ENCODE results near the gene TTC32.

Gene TTC32

DNA sequence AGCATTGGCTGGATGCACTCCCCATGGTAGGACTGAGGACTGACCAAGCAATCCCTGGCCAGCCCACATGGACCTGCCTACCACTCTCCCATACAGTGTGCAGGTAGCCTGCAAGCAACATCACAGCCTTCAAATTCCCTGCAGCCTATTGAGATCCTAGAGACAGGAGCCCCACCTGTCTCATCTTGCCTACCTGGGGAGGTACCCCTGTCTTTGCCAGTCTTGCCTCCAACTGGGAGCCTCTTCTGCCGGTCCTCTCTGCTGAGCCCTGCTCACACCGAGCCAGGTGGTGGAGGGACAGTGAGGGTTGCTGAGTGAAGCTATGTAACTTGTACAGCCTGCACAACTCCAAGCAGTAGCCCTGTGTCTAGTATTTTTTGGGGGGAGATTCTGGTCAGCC, 29.9 kb downstream of the TTC32 start:
- TF ChIP-seq GATA2 (IDR thresholded peaks at IDR 0.05; ENCODE audit: low read depth, low read length), result no peak
- TF ChIP-seq GATA3 (IDR thresholded peaks at IDR 0.05; ENCODE audit: low read depth, low read length), result no peak

DNA sequence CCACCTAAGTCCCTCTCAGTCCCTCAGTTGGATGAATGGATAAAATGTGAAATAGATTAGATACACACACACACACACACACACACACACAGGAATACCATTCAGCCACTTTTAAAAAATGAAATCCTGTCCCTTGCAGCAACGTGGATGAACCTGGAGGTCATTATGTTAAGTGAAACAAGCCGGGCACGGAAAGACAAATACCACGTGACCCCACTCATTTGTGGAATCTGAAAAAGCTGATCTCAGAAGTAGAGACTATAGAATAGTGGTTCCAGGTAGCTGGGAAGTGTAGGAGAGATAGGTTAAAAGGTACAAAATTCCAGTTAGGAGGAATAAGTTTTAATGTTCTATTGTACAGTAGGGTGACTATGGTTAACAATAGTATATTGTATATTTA, 31.0 kb downstream of the TTC32 start:
- no peak for TF ChIP-seq GATA2 (IDR thresholded peaks at IDR 0.05; ENCODE audit: low read depth, low read length)
- TF ChIP-seq GATA3 (IDR thresholded peaks at IDR 0.05; ENCODE audit: low read depth, low read length), result no peak

DNA sequence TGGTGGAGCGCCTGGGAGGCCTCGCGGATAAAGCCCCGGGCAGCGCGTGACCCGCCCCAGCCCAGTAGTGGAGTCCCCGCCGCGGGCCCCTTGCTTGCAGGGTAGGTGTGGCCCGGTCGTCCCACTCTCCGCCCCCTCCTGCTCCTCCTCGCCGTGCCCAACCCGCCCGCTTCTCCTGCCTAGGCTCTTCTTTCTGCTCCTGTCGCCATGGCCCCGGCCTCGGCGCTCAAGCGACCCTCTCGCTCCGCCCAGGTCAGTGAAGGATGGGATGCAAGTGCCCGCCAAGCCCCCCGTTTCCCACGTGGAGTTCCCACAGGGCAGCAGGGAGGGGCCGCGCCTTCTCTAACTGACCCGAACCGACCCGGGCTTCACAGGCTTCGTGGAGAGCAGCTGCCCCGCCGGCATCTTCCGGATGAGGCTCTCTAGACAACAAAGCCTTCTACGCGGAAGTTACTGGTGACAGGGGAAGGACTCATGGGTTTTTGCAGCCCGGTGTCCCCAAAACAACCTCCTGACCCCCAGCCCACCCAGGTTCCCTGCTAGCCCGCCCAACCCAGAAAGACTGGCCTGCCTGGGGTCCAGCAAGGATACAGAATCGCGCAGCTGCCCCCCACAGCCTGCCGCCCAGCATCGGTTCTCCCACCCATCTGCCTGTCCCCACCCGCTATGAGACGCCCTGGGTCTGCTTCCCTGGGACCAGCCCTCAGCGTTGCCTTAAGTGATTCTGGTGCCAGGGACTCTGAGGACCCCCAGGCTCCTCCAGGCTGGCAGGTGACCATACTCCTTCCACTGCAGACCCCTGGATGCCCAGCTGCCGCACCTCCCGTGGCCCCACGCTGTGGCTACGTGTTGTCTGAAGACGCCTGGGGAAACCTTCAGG, 32.8 kb downstream of the TTC32 start:
- TF ChIP-seq GATA2 (IDR thresholded peaks at IDR 0.05; ENCODE audit: low read depth, low read length) (no peak), GATA3 (IDR thresholded peaks at IDR 0.05; ENCODE audit: low read depth, low read length) (no peak)

DNA sequence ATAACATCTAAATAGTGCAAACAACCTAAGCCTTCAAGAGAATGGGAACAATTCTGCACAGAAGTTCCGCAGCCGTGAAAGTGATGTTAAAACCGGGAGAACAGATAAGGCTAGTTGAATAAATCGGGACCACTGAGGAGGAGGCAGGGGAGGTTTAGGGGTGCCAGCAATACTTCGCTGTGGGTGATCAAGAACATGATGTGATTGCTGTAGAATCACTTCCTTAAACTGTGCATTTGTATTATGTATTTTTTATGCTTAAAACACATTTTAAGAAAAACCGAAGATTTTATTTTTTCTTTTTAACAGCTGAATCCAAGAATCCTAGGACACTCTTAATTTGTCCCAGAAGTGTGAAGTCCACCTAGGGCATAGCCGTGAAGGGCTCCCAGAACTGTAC, 33.6 kb downstream of the TTC32 start:
- TF ChIP-seq GATA3 (IDR thresholded peaks at IDR 0.05; ENCODE audit: low read depth, low read length), result no peak
- no peak for TF ChIP-seq GATA2 (IDR thresholded peaks at IDR 0.05; ENCODE audit: low read depth, low read length)

DNA sequence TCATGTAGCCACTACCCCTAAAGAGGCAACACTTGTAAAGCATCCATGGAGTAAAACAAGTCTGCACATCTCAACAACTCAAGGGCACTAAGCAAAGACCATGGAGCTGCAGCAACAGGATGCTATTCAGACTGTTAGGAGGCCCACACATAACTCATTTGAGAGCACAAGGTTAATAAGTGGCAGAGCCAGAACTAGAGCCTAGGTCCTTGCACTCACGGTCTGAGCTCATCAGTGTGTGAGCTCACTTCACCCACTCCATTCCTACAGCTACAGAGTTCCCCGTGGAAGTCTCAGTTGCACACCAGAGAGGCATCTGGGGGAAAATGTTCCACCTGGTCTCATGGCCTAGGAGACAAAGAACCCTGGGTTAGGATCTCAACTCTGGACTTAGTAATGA, 35.0 kb downstream of the TTC32 start:
- TF ChIP-seq GATA2 (IDR thresholded peaks at IDR 0.05; ENCODE audit: low read depth, low read length), result no peak
- no peak for TF ChIP-seq GATA3 (IDR thresholded peaks at IDR 0.05; ENCODE audit: low read depth, low read length)

DNA sequence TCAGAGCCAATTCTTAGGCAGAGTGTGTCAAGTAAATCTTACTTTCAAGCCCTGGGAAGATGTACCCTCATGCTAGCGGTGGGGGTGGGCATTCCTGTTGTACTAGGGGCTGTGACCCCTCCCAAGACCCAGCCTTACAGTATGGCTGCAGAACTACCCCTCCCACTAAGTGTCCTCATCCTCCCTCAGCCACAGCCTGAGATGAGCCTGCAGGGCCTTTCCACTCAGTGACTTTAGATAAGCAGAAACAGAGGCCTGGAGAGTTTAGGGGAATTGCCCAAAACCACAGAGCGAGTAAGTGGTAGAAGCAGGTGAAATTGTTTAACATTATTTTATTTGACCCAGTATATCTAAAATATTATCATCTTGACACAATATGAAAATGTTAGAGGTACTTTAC, 36.6 kb downstream of the TTC32 start:
- TF ChIP-seq GATA3 (IDR thresholded peaks at IDR 0.05; ENCODE audit: low read depth, low read length) (no peak), GATA2 (IDR thresholded peaks at IDR 0.05; ENCODE audit: low read depth, low read length) (no peak)

- TF ChIP-seq GATA3 (IDR thresholded peaks at IDR 0.05; ENCODE audit: low read depth, low read length), result no peak
- TF ChIP-seq GATA2 (IDR thresholded peaks at IDR 0.05; ENCODE audit: low read depth, low read length), result no peak
These were observed 37.4 kb downstream of the TTC32 start for GRCh38 chr2:19864381-19864780.

- TF ChIP-seq GATA3 (IDR thresholded peaks at IDR 0.05; ENCODE audit: low read depth, low read length), result no peak
- TF ChIP-seq GATA2 (IDR thresholded peaks at IDR 0.05; ENCODE audit: low read depth, low read length), result no peak
These were observed 38.3 kb downstream of the TTC32 start for GRCh38 chr2:19863303-19864041.

GRCh38 chr2:19861813-19862212, 40.0 kb downstream of the TTC32 start:
- TF ChIP-seq GATA2 (IDR thresholded peaks at IDR 0.05; ENCODE audit: low read depth, low read length) (no peak), GATA3 (IDR thresholded peaks at IDR 0.05; ENCODE audit: low read depth, low read length) (no peak)

GRCh38 chr2:19860022-19860421, 41.8 kb downstream of the TTC32 start:
- TF ChIP-seq GATA3 (IDR thresholded peaks at IDR 0.05; ENCODE audit: low read depth, low read length) (no peak), GATA2 (IDR thresholded peaks at IDR 0.05; ENCODE audit: low read depth, low read length) (no peak)

DNA sequence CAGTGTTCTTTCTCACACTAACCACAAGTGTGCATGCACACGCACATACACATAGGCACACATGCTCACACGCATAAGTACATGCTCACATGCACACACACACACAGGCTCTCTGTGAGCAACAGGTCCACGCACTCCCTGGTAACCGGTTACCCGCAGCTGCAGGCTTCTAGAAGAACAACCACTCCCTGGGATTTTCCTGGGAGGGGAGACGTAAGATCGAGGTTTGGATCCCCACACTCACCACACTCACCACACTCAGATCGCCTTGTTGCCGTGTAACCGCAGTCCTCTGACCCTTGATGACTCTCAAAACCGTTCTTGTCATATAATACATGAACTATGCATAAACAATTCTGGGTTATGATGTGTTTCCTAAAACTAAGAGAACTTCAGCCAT, 42.2 kb downstream of the TTC32 start:
- no peak for TF ChIP-seq GATA3 (IDR thresholded peaks at IDR 0.05; ENCODE audit: low read depth, low read length)
- no peak for TF ChIP-seq GATA2 (IDR thresholded peaks at IDR 0.05; ENCODE audit: low read depth, low read length)

- TF ChIP-seq GATA2 (IDR thresholded peaks at IDR 0.05; ENCODE audit: low read depth, low read length) (no peak), GATA3 (IDR thresholded peaks at IDR 0.05; ENCODE audit: low read depth, low read length) (no peak)
These were observed 44.0 kb downstream of the TTC32 start for GRCh38 chr2:19857806-19858205.

DNA sequence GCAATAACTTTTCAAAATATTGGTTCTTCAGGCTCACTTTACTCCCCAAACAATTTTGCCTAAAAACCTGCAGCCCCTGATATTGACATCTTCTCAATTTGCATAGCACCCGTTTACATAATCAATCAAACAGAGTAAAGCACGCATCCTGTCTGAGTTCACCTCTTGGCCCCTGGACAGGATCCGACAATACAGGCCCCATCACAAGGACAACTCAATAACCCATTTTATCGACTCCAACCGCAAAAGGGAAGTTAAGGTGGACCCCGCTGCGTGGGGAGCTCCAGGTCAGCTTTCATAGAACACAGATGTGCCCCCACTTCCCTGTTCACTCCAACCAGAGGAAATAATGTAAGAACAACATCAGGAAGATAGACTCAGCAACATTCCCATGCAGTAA, 44.7 kb downstream of the TTC32 start:
- TF ChIP-seq GATA2 (IDR thresholded peaks at IDR 0.05; ENCODE audit: low read depth, low read length) (no peak), GATA3 (IDR thresholded peaks at IDR 0.05; ENCODE audit: low read depth, low read length) (no peak)

DNA sequence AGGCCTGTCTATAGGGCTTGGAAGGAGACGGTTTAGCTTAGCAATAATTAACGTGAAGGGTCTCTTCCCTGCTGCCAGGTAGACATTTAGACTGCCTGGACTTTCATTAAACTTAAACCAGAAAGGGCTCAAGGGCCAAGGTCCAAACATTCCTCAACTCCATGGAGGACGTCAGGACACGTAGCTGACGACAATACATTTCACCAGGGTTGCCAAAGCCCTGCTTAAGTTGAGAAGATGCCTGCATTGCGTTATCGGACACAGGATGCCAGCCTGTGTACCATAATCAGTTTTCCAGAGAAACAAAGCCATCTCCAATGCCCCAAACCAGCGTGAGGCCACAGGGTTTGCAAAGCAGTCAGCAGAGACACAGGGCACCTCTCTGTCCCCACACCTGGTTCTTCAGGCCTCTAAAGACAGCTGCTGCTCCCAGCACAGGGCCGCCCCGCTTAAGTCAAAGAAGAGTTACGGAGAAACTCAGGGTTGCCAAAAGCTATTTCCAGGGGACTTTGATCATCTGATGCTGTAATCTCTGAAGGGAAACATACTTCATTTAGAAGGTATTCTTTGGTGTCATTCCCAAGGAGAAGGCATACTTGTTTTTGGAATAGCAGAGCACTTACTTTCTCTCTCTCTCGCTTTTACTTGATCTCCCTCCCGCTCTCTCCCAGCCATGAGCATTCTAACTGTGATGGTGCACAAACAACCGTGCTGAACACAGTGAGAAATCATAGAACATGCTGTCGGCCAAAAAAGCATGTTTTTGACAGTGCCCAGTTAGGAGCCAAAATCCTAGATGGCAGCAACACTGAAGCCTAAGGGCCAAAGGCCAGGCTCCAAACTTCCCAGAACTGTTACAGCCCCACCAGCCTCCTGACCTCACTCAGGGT, 46.0 kb downstream of the TTC32 start:
- TF ChIP-seq GATA2 (IDR thresholded peaks at IDR 0.05; ENCODE audit: low read depth, low read length) (no peak), GATA3 (IDR thresholded peaks at IDR 0.05; ENCODE audit: low read depth, low read length) (no peak)

All from SH-SY5Y (cell line).